ENCODE data around the gene TEDC2. TPM values are rescaled to one million over a fixed set of nuclear protein-coding genes. Genes with fewer than 3 reads are reported as not detected.
"Not testable (repeated sequence)": the region's sequence is repeated elsewhere in the genome, so short reads cannot be mapped to it uniquely, and the experiment has no call there.

TEDC2 gene
- total RNA-seq, 1 experiment from 2014 or later, result 6.4 TPM

GRCh38 chr16:2432801-2433505, 27.0 kb upstream of the TEDC2 start:
- Histone ChIP-seq H2AFZ (ENCODE audit: low read length) (no peak overlapping the region), H3K4me3 (ENCODE audit: low read length) (no peak overlapping the region), H4K20me1 (ENCODE audit: insufficient read depth, low read depth, low read length) (no peaks in the 10 kb centered on the region), H3K9me2 (replicated peaks; ENCODE audit: insufficient read depth, low read length) (no peaks in the 10 kb centered on the region), H3K4me1 (ENCODE audit: low read length) (peaks cover 21% of the 10 kb centered on the region), H3K4me2 (ENCODE audit: low read depth, low read length, poor library complexity, severe bottlenecking) (no peak overlapping the region), H3K79me2 (ENCODE audit: low read length) (peaks cover 21% of the 10 kb centered on the region), H3K9ac (ENCODE audit: low read length) (no peak overlapping the region), H3K36me3 (ENCODE audit: insufficient read depth, low read length) (peaks cover 17% of the 10 kb centered on the region), H3K27ac (ENCODE audit: low read length) (no peak overlapping the region), H3K9me3 (ENCODE audit: low read length) (no peaks in the 10 kb centered on the region), H3K27me3 (ENCODE audit: low read length) (no peaks in the 10 kb centered on the region)
- no peak for DNase-seq

GRCh38 chr16:2435236-2435635, 24.7 kb upstream of the TEDC2 start:
- not testable (repeated sequence) for H2AFZ ChIP-seq (ENCODE audit: low read length); H3K9ac ChIP-seq (ENCODE audit: low read length); H3K4me2 ChIP-seq (ENCODE audit: low read depth, low read length, poor library complexity, severe bottlenecking); H3K27ac ChIP-seq (ENCODE audit: low read length); H4K20me1 ChIP-seq (ENCODE audit: insufficient read depth, low read depth, low read length); H3K4me3 ChIP-seq (ENCODE audit: low read length); H3K9me2 ChIP-seq (replicated peaks; ENCODE audit: insufficient read depth, low read length); H3K27me3 ChIP-seq (ENCODE audit: low read length); H3K9me3 ChIP-seq (ENCODE audit: low read length); H3K4me1 ChIP-seq (ENCODE audit: low read length); DNase-seq
- H3K36me3 ChIP-seq (ENCODE audit: insufficient read depth, low read length), result peaks cover 17% of the 10 kb centered on the region
- peaks cover 12% of the 10 kb centered on the region for H3K79me2 ChIP-seq (ENCODE audit: low read length)

- no peak overlapping the region for H3K4me2 ChIP-seq (ENCODE audit: low read depth, low read length, poor library complexity, severe bottlenecking)
- peaks cover 17% of the 10 kb centered on the region for H3K36me3 ChIP-seq (ENCODE audit: insufficient read depth, low read length)
- H4K20me1 ChIP-seq (ENCODE audit: insufficient read depth, low read depth, low read length), result no peaks in the 10 kb centered on the region
- H2AFZ ChIP-seq (ENCODE audit: low read length), result no peak overlapping the region
- H3K79me2 ChIP-seq (ENCODE audit: low read length), result peaks cover 3% of the 10 kb centered on the region
- H3K4me3 ChIP-seq (ENCODE audit: low read length), result no peak overlapping the region
- H3K27ac ChIP-seq (ENCODE audit: low read length), result no peak overlapping the region
- no peak overlapping the region for H3K9ac ChIP-seq (ENCODE audit: low read length)
- DNase-seq, result peak; percentile 11
- no peaks in the 10 kb centered on the region for H3K9me3 ChIP-seq (ENCODE audit: low read length)
- H3K27me3 ChIP-seq (ENCODE audit: low read length), result no peaks in the 10 kb centered on the region
- H3K4me1 ChIP-seq (ENCODE audit: low read length), result 0 out of 2 replicates have a peak, but pooled peaks cover under 1% of the 10 kb centered on the region
- no peaks in the 10 kb centered on the region for H3K9me2 ChIP-seq (replicated peaks; ENCODE audit: insufficient read depth, low read length)
Observed at GRCh38 chr16:2436110-2436509, 23.8 kb upstream of the TEDC2 start.

- H3K9ac ChIP-seq (ENCODE audit: low read length), result no peak overlapping the region
- peaks cover 16% of the 10 kb centered on the region for H3K36me3 ChIP-seq (ENCODE audit: insufficient read depth, low read length)
- H3K27ac ChIP-seq (ENCODE audit: low read length), result no peak overlapping the region
Observed at GRCh38 chr16:2437032-2437790, 22.7 kb upstream of the TEDC2 start.

GRCh38 chr16:2438121-2438520, 21.8 kb upstream of the TEDC2 start:
- no peak overlapping the region for H3K4me2 ChIP-seq (ENCODE audit: low read depth, low read length, poor library complexity, severe bottlenecking)
- no peaks in the 10 kb centered on the region for H3K27me3 ChIP-seq (ENCODE audit: low read length)
- no peak overlapping the region for H2AFZ ChIP-seq (ENCODE audit: low read length)
- no peaks in the 10 kb centered on the region for H3K79me2 ChIP-seq (ENCODE audit: low read length)
- no peaks in the 10 kb centered on the region for H3K9me2 ChIP-seq (replicated peaks; ENCODE audit: insufficient read depth, low read length)
- no peak overlapping the region for H3K27ac ChIP-seq (ENCODE audit: low read length)
- H4K20me1 ChIP-seq (ENCODE audit: insufficient read depth, low read depth, low read length), result no peaks in the 10 kb centered on the region
- peaks cover 11% of the 10 kb centered on the region for H3K36me3 ChIP-seq (ENCODE audit: insufficient read depth, low read length)
- no peak overlapping the region for H3K4me3 ChIP-seq (ENCODE audit: low read length)
- no peaks in the 10 kb centered on the region for H3K9me3 ChIP-seq (ENCODE audit: low read length)
- no peak overlapping the region for H3K9ac ChIP-seq (ENCODE audit: low read length)
- DNase-seq, result peak; percentile 29
- H3K4me1 ChIP-seq (ENCODE audit: low read length), result no peaks in the 10 kb centered on the region

More at GRCh38 chr16:2437032-2437790, 22.7 kb upstream of the TEDC2 start:
- no peak overlapping the region for H3K4me2 ChIP-seq (ENCODE audit: low read depth, low read length, poor library complexity, severe bottlenecking)
- peak; percentile 11 for DNase-seq
- H3K4me1 ChIP-seq (ENCODE audit: low read length), result no peaks in the 10 kb centered on the region
- H3K27me3 ChIP-seq (ENCODE audit: low read length), result no peaks in the 10 kb centered on the region
- no peak overlapping the region for H2AFZ ChIP-seq (ENCODE audit: low read length)
- H4K20me1 ChIP-seq (ENCODE audit: insufficient read depth, low read depth, low read length), result no peaks in the 10 kb centered on the region
- H3K4me3 ChIP-seq (ENCODE audit: low read length), result no peak overlapping the region
- no peaks in the 10 kb centered on the region for H3K9me3 ChIP-seq (ENCODE audit: low read length)
- no peaks in the 10 kb centered on the region for H3K9me2 ChIP-seq (replicated peaks; ENCODE audit: insufficient read depth, low read length)
- H3K79me2 ChIP-seq (ENCODE audit: low read length), result no peaks in the 10 kb centered on the region

- Histone ChIP-seq H2AFZ (ENCODE audit: low read length) (no peak overlapping the region), H3K4me2 (ENCODE audit: low read depth, low read length, poor library complexity, severe bottlenecking) (no peak overlapping the region), H3K36me3 (ENCODE audit: insufficient read depth, low read length) (peaks cover 15% of the 10 kb centered on the region; the same call in 1 of the 2 replicates), H3K9me3 (ENCODE audit: low read length) (no peaks in the 10 kb centered on the region), H3K9me2 (replicated peaks; ENCODE audit: insufficient read depth, low read length) (no peaks in the 10 kb centered on the region), H3K4me1 (ENCODE audit: low read length) (no peaks in the 10 kb centered on the region), H3K27me3 (ENCODE audit: low read length) (no peaks in the 10 kb centered on the region), H3K27ac (ENCODE audit: low read length) (no peak overlapping the region), H3K4me3 (ENCODE audit: low read length) (no peak overlapping the region), H4K20me1 (ENCODE audit: insufficient read depth, low read depth, low read length) (no peaks in the 10 kb centered on the region), H3K79me2 (ENCODE audit: low read length) (no peaks in the 10 kb centered on the region), H3K9ac (ENCODE audit: low read length) (no peak overlapping the region)
- DNase-seq, result no peak
Observed at GRCh38 chr16:2439598-2439997, 20.3 kb upstream of the TEDC2 start.

GRCh38 chr16:2441143-2441804, 18.6 kb upstream of the TEDC2 start:
- peak; percentile 1 for DNase-seq
- not testable (repeated sequence) for H3K27me3 ChIP-seq (ENCODE audit: low read length); H3K9me2 ChIP-seq (replicated peaks; ENCODE audit: insufficient read depth, low read length); H3K9ac ChIP-seq (ENCODE audit: low read length); H3K27ac ChIP-seq (ENCODE audit: low read length); H3K9me3 ChIP-seq (ENCODE audit: low read length); H2AFZ ChIP-seq (ENCODE audit: low read length); H3K4me3 ChIP-seq (ENCODE audit: low read length); H3K4me2 ChIP-seq (ENCODE audit: low read depth, low read length, poor library complexity, severe bottlenecking); H4K20me1 ChIP-seq (ENCODE audit: insufficient read depth, low read depth, low read length); H3K79me2 ChIP-seq (ENCODE audit: low read length); H3K4me1 ChIP-seq (ENCODE audit: low read length)
- H3K36me3 ChIP-seq (ENCODE audit: insufficient read depth, low read length), result peaks cover 13% of the 10 kb centered on the region; the same call in 1 of the 2 replicates

- Histone ChIP-seq H3K36me3 (ENCODE audit: insufficient read depth, low read length) (peaks cover 12% of the 10 kb centered on the region; the same call in 1 of the 2 replicates), H3K9me2 (replicated peaks; ENCODE audit: insufficient read depth, low read length) (no peaks in the 10 kb centered on the region), H2AFZ (ENCODE audit: low read length) (no peak overlapping the region), H3K27ac (ENCODE audit: low read length) (no peak overlapping the region), H4K20me1 (ENCODE audit: insufficient read depth, low read depth, low read length) (no peaks in the 10 kb centered on the region), H3K27me3 (ENCODE audit: low read length) (no peaks in the 10 kb centered on the region), H3K4me3 (ENCODE audit: low read length) (no peak overlapping the region), H3K9ac (ENCODE audit: low read length) (no peak overlapping the region), H3K4me2 (ENCODE audit: low read depth, low read length, poor library complexity, severe bottlenecking) (no peak overlapping the region), H3K79me2 (ENCODE audit: low read length) (no peaks in the 10 kb centered on the region), H3K4me1 (ENCODE audit: low read length) (no peaks in the 10 kb centered on the region), H3K9me3 (ENCODE audit: low read length) (no peaks in the 10 kb centered on the region)
- DNase-seq, result no peak
Observed at GRCh38 chr16:2443555-2443954, 16.4 kb upstream of the TEDC2 start.

All from Karpas-422 (cell line).